Measurements from ENCODE around the gene SHB. TPM values are rescaled to one million over a fixed set of nuclear protein-coding genes. Genes with fewer than 3 reads are reported as not detected.

Gene SHB
- total RNA-seq, 1 experiment from 2014 or later = 29.6 TPM

DNA sequence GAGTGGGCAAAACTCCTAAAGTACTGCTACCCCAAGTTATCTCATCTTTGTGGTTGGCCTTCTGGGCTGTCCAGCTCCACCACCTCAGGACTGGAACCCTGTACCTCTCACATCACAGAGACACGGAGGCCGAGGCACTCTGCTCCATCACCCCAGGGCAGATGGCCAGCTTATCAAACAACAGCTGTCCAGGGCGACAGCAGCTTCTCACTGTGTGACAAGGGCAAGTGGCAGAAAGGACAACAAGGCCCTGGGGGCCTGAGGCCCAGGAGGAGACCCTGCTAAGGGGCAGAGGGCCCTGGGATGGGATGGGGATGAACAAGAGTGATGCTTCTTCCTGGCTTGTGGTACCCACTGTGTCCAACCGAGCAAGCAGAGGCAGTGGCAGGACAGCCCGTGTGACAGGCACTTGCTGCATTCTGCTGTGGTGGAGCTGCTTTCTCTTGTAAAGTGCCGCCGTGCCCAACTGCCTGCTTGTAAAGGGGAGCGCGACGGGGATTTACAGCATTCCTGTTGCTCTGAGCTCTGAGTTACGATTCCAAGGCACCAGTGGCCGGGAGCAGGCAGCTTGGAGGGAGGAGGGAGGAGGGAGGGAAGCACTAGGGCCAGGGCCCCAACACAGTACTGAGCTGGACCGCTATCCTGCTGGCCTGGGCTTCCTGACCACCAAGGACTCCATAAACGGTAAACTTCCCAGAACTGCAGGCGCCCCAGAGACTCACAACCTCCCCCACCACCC lies 71.2 kb downstream of the SHB start:
- TF ChIP-seq, protein P1, sequence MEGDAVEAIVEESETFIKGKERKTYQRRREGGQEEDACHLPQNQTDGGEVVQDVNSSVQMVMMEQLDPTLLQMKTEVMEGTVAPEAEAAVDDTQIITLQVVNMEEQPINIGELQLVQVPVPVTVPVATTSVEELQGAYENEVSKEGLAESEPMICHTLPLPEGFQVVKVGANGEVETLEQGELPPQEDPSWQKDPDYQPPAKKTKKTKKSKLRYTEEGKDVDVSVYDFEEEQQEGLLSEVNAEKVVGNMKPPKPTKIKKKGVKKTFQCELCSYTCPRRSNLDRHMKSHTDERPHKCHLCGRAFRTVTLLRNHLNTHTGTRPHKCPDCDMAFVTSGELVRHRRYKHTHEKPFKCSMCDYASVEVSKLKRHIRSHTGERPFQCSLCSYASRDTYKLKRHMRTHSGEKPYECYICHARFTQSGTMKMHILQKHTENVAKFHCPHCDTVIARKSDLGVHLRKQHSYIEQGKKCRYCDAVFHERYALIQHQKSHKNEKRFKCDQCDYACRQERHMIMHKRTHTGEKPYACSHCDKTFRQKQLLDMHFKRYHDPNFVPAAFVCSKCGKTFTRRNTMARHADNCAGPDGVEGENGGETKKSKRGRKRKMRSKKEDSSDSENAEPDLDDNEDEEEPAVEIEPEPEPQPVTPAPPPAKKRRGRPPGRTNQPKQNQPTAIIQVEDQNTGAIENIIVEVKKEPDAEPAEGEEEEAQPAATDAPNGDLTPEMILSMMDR (IDR thresholded peaks at IDR 0.05; ENCODE audit: unreplicated experiment) = no peak
- POLR2A ChIA-PET = interaction anchor here (1.4 to 2.6 kb wide), 3 partner anchors 11 to 26 kb away, joined by 3 to 13 read pairs (median 6); no protein-coding TSS in a partner anchor
- intact Hi-C loops (cut with micrococcal nuclease) = no loop called here
- peaks cover 40% of the 10 kb centered on the region for H3K4me1 Mint-ChIP-seq (ENCODE audit: insufficient read depth, unreplicated experiment)
- no peaks in the 10 kb centered on the region for H3K9me3 Mint-ChIP-seq (ENCODE audit: unreplicated experiment)
- no peaks in the 10 kb centered on the region for H3K27me3 Mint-ChIP-seq (ENCODE audit: insufficient read depth, unreplicated experiment)
- peaks cover 6% of the 10 kb centered on the region for H3K36me3 Mint-ChIP-seq (ENCODE audit: insufficient read depth, unreplicated experiment)
- no peak overlapping the region for H3K4me3 Mint-ChIP-seq (ENCODE audit: unreplicated experiment)
- no TSS peak for BruUV-seq (replicated peaks)
- DNase-seq (ENCODE audit: unreplicated experiment) = no peak
- CTCF ChIA-PET = interaction anchor here (1.2 to 1.9 kb wide), 3 partner anchors 18 to 70 kb away, joined by 5 to 8 read pairs (median 6); no protein-coding TSS in a partner anchor
- H3K27ac Mint-ChIP-seq (ENCODE audit: low read depth, unreplicated experiment) = no peak overlapping the region

DNA sequence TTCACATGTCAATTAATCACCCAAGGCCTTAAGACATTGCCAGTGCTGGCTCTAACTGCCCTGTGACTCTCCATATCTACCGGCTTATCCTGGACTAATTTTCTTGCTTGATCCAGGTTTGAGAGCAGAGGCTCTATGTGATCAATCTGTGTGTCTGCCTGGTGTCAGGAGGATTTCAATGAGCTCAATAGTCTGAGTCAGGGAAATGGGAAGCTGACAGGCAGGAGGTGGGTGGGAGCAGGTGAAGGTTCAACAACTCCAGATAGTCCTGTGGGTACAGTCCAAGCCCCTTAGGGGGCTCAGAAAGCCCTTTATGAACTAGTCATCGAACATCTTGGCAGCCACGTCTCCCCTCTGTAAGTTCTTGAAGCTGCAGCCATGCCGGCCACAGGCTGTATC lies 72.2 kb downstream of the SHB start:
- no TSS peak for BruUV-seq (replicated peaks)

DNA sequence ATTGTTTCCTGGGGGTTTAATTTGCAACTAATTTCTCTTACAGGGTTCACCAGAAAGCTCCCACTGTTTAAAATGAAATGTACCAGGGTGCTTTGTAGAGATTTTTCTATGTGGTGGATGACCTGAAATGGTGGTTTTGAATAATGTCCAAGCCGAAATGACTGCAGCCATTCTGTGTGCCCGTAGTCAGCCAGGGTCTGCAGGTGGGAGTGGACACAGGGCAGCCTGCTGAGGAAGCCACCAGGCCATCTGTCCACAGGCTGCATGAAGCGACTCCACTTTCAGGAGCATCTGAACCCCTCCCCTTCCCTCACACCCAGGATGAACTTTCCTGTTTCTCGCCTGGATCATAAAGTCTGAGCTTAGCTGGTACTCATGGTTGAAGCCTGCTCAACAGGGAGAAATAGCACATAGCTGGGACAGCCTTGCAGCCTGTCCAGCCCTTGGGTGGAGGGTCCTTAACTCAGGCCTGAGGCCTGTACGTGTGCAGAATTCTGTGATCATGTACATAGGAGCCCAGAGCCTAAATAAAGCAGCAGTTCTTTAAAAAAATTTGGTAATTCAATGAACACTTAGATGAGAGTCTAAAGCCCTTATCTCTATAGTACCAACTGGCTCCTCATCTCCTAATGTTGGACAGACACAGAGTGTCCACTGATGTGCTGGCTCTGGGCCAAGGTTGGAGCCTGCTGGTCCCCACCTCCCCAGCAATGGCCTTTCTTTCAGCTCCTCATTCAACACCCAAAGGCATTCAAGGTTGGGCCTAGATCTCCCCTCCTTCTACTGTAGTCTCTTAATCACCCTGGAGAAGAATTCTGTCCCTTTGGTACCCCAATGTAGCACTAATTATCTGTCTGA lies 72.8 kb downstream of the SHB start:
- BruUV-seq (replicated peaks) = no TSS peak
- Mint-ChIP-seq H3K36me3 (ENCODE audit: insufficient read depth, unreplicated experiment) (peaks cover 6% of the 10 kb centered on the region), H3K27me3 (ENCODE audit: insufficient read depth, unreplicated experiment) (no peaks in the 10 kb centered on the region), H3K27ac (ENCODE audit: low read depth, unreplicated experiment) (peak overlapping the region; percentile 55), H3K4me1 (ENCODE audit: insufficient read depth, unreplicated experiment) (peaks cover 40% of the 10 kb centered on the region), H3K4me3 (ENCODE audit: unreplicated experiment) (no peak overlapping the region), H3K9me3 (ENCODE audit: unreplicated experiment) (no peaks in the 10 kb centered on the region)
- intact Hi-C loops (cut with micrococcal nuclease) = loop anchor here (1.0 to 2.0 kb wide), 3 partner anchors 12 to 71 kb away; no protein-coding TSS in a partner anchor
- ChIA-PET POLR2A (interaction anchor here (1.2 to 3.2 kb wide), 2 partner anchors 12 to 28 kb away, joined by 3 to 18 read pairs; no protein-coding TSS in a partner anchor), CTCF (interaction anchor here (0.5 to 4.6 kb wide), 8 partner anchors 9 to 501 kb away, joined by 3 to 23 read pairs (median 3); no protein-coding TSS in a partner anchor)
- DNase-seq (ENCODE audit: unreplicated experiment) = no peak
- TF ChIP-seq, protein P1 (IDR thresholded peaks at IDR 0.05; ENCODE audit: unreplicated experiment) = no peak

More for the DNA sequence above, 72.2 kb downstream of the SHB start:
- no peak for DNase-seq (ENCODE audit: unreplicated experiment)
- intact Hi-C loops (cut with micrococcal nuclease) = no loop called here
- peak overlapping the region; percentile 12 for H3K27ac Mint-ChIP-seq (ENCODE audit: low read depth, unreplicated experiment)
- H3K9me3 Mint-ChIP-seq (ENCODE audit: unreplicated experiment) = no peaks in the 10 kb centered on the region
- H3K36me3 Mint-ChIP-seq (ENCODE audit: insufficient read depth, unreplicated experiment) = peaks cover 6% of the 10 kb centered on the region
- CTCF ChIA-PET = interaction anchor here (0.6 to 4.6 kb wide), 5 partner anchors 8 to 446 kb away, joined by 3 to 23 read pairs (median 3); no protein-coding TSS in a partner anchor
- TF ChIP-seq, protein P1 (IDR thresholded peaks at IDR 0.05; ENCODE audit: unreplicated experiment) = no peak
- no peaks in the 10 kb centered on the region for H3K27me3 Mint-ChIP-seq (ENCODE audit: insufficient read depth, unreplicated experiment)
- no peak overlapping the region for H3K4me3 Mint-ChIP-seq (ENCODE audit: unreplicated experiment)
- H3K4me1 Mint-ChIP-seq (ENCODE audit: insufficient read depth, unreplicated experiment) = peaks cover 40% of the 10 kb centered on the region
- POLR2A ChIA-PET = interaction anchor here (1.2 to 3.2 kb wide), 2 partner anchors 11 to 27 kb away, joined by 3 to 18 read pairs; no protein-coding TSS in a partner anchor
